SK-N-MC (cell line): ENCODE data around the gene CALD1.

ENCODE experiments used
- EZH2 ChIP-seq: fragments of 200-600 bp; sonication (generic); IDR thresholded peaks from one replicate; pipeline ENCODE4 v1.6.1; 2017; ENCODE audit warnings: antibody characterized with exemption
- FOXP2 ChIP-seq: optimal IDR thresholded peaks from 2 replicates; pipeline ENCODE3; 2011; ENCODE audit warnings: mild to moderate bottlenecking, moderate library complexity; ENCODE audit not compliant: insufficient read depth; ENCODE audit errors: extremely low read length, control extremely low read depth
- POLR2AphosphoS5 ChIP-seq: IDR thresholded peaks from 2 replicates; pipeline ENCODE4 v1.6.1; 2012; ENCODE audit warnings: mild to moderate bottlenecking, low read depth, low read length, borderline replicate concordance

- TF ChIP-seq POLR2AphosphoS5 = no peak
- TF ChIP-seq EZH2 = no peak
- TF ChIP-seq FOXP2 = no peak
These were observed 162.5 kb downstream of the CALD1 start for GRCh38 chr7:134941952-134942351.
